Measurements from ENCODE around the gene CD177. TPM values are rescaled to one million over a fixed set of nuclear protein-coding genes. Genes with fewer than 3 reads are reported as not detected.
A peak's percentile ranks its signal among the peaks of the same experiment; 100 is the strongest.
"Not testable (repeated sequence)": the region's sequence is repeated elsewhere in the genome, so short reads cannot be mapped to it uniquely, and the experiment has no call there.

Gene CD177
- total RNA-seq, 1 donor from 2014 or later: 14.2 TPM

- DNase-seq (ENCODE audit: low spot score): no peak
Observed at GRCh38 chr19:43331435-43332010, 22.0 kb upstream of the CD177 start.

DNA sequence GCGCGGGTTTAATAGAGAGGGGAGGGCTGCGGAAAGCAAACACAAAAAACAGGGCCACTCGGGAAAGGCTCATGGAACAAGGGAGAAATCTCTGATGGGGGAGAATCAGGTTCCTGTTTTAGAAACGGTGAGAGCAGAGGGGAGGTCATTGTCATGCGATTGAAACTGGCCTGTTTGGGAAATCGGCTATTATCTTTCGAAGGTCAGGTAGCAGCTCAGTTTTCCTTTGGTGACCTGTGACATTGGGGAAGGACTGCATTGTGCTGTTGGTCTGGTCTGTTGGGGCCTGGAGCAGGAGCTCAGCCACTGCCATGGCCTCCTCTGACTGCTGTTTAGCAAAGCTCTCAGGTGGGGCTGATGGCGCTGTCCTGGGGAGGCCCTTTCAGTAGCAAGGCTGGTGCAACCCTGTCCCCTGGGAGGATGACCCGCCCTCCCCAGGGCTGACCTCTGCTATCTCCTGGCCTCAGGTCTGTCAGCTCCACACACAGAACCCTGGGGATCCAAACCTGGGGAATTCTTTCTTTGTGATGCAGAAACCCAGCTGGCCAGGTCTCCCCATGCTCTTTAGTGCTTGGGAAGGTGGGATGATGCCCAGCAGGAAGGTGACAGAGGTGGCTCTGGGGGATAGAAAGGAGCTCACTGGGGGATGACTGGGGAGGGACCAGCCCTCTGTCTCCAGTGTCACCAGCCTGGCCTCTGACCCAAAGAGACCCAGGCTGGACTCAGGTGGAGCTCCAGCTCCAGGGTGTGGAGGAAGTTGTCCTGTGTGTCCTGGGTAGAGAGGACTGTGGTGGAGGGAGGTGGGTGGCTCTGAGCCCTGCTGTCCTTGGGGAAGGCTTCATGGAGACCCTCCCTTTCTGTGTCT, 21.2 kb upstream of the CD177 start:
- no peak for DNase-seq (ENCODE audit: low spot score)

- DNase-seq (ENCODE audit: low spot score): not testable (repeated sequence)
Observed at GRCh38 chr19:43336508-43336907, 17.0 kb upstream of the CD177 start.

DNA sequence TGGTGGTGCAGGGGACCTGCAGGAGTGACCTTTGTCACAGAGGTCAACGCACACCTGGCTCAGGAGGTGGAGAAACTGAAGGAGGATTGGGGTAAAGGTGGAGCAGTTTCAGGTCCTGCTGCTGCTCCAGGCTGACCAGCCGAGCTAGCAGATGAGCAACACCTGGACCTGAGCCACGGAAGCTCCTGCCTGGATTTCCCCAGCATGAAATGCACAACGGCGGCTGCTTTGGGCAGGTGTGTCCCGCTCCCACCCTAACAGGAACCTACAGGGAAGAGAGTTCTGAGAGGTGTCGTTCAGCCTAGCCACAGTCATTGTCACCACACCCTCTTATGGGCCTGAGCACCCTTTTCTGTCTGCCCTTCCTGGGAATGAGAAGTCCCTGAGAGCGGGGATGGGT, 15.7 kb upstream of the CD177 start:
- DNase-seq (ENCODE audit: low spot score): no peak

GRCh38 chr19:43338530-43338929, 15.0 kb upstream of the CD177 start:
- DNase-seq (ENCODE audit: low spot score): no peak

GRCh38 chr19:43339243-43339930, 14.1 kb upstream of the CD177 start:
- not testable (repeated sequence) for DNase-seq (ENCODE audit: low spot score)

GRCh38 chr19:43340101-43340500, 13.4 kb upstream of the CD177 start:
- DNase-seq (ENCODE audit: low spot score): not testable (repeated sequence)

- not testable (repeated sequence) for DNase-seq (ENCODE audit: low spot score)
Observed at GRCh38 chr19:43341098-43341497, 12.4 kb upstream of the CD177 start.

DNA sequence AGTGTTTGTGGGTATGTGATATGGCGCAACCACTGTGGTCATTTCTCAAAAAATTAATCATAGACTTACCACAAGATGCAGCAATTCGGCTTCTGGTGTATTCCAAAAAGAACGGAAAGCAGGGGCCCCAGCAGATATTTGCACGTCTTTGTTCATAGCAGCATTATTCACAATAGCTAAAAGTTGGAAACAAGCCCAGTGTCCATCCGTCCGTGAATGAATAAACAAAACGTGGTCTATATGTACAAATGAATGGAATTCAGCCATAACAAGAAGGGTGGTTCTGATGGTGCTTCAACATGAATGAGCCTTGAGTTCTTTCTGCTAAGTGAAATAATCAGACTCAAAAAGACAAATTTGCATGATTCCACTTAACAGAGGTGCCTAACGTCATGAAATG, 11.4 kb upstream of the CD177 start:
- not testable (repeated sequence) for DNase-seq (ENCODE audit: low spot score)

DNA sequence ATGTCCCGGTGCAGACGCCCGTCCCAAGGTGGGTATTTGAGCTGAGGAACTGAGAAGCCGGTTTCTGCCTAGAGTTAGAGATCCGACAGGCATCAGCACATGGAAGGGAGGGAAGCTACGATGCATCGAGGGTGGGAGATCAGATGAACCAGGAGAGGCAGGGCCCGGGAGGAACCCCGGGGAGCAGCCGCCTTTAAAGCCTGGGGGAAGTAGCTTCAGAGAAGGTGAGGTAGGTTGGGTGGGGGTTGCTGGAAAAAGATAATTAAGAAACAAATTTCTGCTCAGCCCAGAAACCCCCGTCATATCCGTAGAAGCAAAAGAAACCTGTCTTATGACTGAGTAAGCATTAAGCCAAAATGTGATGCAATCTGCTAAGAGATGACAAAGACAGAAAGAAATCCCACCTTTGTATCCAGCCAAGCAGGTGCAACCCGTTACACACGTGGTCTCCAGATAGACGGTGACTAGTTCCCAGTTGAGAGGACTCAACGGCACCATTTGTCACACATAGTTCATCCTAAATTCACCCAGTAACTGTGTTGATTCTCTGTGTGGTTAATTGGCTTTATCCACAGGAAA, 9.1 kb upstream of the CD177 start:
- peak; percentile 33 for DNase-seq (ENCODE audit: low spot score)

GRCh38 chr19:43349813-43350212, 3.7 kb upstream of the CD177 start:
- DNase-seq (ENCODE audit: low spot score): not testable (repeated sequence)

- DNase-seq (ENCODE audit: low spot score): no peak
Observed at GRCh38 chr19:43351998-43352746, 1.3 kb upstream of the CD177 start.

DNA sequence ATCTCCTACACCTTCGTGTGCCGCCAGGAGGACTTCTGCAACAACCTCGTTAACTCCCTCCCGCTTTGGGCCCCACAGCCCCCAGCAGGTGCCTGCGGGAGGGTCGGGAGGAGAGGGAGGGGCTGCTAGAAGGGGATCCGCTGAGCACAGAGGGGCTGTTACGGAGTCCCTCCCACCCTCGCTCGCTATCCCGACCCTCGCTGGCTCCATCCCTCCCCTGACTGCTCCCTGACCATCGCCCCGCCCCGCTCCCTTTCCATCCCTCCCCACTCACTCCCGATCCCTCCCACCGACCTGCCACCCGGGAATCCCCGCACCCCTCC, 780 bp downstream of the CD177 start:
- no peak for DNase-seq (ENCODE audit: low spot score)

- DNase-seq (ENCODE audit: low spot score): not testable (repeated sequence)
Observed at GRCh38 chr19:43356749-43357148, 3.3 kb downstream of the CD177 start.

GRCh38 chr19:43362179-43362578, 8.7 kb downstream of the CD177 start:
- DNase-seq (ENCODE audit: low spot score): no peak

DNA sequence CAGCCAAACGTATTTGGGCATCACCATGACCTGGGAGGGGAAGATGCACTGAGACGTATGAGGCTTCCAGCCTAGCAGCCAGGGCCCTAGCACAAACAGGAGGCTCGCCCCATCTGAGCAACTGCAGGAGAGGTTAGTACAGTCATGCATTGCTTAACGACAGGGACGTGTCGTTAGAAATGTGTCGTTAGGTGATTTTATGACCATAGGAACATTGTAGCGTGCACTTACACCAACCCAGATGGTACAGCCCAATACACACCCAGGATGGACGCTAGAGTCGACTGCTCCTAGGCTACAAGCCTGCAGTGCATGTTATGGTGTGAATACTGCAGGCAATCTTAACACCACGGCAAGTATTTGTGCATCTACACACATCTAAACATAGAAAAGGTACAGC, 9.3 kb downstream of the CD177 start:
- no peak for DNase-seq (ENCODE audit: low spot score)

DNA sequence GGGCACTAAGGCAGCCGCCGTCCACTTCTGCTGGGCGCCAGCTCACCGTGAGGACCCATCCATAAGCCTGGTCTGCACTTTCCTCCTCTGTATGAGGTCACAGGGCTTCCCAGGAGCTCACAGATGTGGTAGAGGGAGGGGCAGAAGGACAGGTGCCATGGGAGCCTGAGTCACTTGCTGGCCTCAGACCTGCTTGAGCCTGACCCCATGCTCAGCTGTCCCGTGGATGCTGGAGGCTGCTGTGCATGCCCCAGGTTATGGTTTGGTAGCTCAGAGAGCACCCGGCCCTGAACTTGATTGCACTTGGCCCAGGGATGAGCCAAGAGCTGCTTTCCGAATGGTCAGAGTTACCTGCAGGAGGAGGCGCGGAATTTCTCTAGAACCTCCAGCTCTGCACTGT, 12.2 kb downstream of the CD177 start:
- not testable (repeated sequence) for DNase-seq (ENCODE audit: low spot score)

GRCh38 chr19:43367822-43368221, 14.3 kb downstream of the CD177 start:
- no peak for DNase-seq (ENCODE audit: low spot score)

DNA sequence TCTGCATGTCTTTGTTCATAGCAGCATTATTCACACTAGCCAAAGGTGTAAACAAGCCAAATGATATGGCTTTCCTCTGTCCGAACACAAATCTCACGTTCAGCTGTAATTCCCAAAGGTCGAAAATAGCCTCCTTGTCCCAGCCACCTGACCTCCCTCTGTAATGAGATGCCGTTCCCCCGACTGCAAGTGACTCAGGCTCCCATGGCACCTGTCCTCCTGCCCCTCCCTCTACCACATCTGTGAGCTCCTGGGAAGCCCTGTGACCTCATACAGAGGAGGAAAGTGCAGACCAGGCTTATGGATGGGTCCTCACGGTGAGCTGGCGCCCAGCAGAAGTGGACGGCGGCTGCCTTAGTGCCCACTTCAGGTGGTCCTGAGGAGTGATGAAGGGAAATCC, 15.4 kb downstream of the CD177 start:
- not testable (repeated sequence) for DNase-seq (ENCODE audit: low spot score)

GRCh38 chr19:43371909-43372308, 18.4 kb downstream of the CD177 start:
- DNase-seq (ENCODE audit: low spot score): no peak

DNA sequence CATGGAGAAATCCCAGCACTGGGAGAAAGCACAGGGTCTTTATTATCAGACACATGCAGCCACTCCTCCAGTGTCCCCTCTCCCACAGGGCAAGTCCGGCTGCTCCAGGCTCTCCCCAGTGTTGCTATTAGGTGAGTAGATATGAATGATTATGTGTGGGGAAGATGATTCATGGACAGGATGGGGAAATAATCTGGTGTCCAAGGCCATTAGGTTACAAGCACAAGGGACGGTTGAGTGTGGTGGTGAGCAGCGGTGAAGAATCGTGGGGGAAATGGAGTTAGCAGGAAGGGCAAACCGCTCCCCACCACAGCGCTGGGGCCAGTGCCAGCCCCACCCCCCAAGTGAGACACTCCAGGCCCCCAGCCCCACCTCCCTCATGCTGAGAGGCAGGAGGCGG, 19.0 kb downstream of the CD177 start:
- no peak for DNase-seq (ENCODE audit: low spot score)
